ENCODE results near the gene PAGR1. TPM values are rescaled to one million over a fixed set of nuclear protein-coding genes. Genes with fewer than 3 reads are reported as not detected.
"Not testable (repeated sequence)": the region's sequence is repeated elsewhere in the genome, so short reads cannot be mapped to it uniquely, and the experiment has no call there.

Gene PAGR1
- total RNA-seq, 1 experiment from 2014 or later: 60.1 TPM

DNA sequence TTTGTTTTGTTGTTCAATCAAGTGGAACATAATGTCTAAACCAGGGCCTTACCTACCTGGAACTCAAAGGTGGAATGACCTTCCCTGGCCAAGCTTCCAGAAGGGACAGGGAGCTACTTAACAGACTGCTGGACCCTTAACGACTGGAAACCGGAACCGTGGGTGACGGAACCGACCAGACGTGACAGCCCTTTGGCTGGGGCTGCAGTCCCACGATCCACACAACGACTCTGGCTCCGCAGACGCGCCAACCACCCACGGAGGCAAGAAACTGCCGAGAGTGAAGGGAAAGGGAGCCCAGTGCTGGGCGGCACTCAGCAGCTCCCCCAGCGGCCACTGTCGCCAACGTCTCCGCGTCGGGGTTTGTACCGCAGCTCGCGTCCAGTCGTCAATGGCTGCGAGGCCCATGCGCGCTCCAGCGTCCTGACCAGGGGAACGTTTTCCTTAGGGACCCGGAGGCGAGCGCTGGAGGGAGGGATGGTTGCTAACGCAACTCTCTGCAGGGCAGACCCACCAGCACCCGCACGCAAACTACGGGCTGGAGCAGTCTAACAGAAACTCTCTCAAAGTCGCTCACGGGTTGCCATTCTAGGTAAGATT is 31.0 kb upstream of the PAGR1 start:
- CTCF ChIA-PET: interaction anchor here (0.6 to 2.6 kb wide), 52 partner anchors 8 to 814 kb away, joined by 3 to 30 read pairs (median 5); partner anchors contain the start of genes ALDOA, C16orf54, CDIPT and PAGR1
- ATAC-seq (peak; percentile 95), DNase-seq (ENCODE audit: low spot score) (peak; percentile 94)
- peak overlapping the region; percentile 57 for H3K4me3 Mint-ChIP-seq
- TF ChIP-seq, protein P1, sequence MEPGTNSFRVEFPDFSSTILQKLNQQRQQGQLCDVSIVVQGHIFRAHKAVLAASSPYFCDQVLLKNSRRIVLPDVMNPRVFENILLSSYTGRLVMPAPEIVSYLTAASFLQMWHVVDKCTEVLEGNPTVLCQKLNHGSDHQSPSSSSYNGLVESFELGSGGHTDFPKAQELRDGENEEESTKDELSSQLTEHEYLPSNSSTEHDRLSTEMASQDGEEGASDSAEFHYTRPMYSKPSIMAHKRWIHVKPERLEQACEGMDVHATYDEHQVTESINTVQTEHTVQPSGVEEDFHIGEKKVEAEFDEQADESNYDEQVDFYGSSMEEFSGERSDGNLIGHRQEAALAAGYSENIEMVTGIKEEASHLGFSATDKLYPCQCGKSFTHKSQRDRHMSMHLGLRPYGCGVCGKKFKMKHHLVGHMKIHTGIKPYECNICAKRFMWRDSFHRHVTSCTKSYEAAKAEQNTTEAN (CRISPR knock-in tag; IDR thresholded peaks at IDR 0.05): no peak
- TF ChIP-seq, protein P2, sequence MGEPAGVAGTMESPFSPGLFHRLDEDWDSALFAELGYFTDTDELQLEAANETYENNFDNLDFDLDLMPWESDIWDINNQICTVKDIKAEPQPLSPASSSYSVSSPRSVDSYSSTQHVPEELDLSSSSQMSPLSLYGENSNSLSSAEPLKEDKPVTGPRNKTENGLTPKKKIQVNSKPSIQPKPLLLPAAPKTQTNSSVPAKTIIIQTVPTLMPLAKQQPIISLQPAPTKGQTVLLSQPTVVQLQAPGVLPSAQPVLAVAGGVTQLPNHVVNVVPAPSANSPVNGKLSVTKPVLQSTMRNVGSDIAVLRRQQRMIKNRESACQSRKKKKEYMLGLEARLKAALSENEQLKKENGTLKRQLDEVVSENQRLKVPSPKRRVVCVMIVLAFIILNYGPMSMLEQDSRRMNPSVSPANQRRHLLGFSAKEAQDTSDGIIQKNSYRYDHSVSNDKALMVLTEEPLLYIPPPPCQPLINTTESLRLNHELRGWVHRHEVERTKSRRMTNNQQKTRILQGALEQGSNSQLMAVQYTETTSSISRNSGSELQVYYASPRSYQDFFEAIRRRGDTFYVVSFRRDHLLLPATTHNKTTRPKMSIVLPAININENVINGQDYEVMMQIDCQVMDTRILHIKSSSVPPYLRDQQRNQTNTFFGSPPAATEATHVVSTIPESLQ (CRISPR knock-in tag; IDR thresholded peaks at IDR 0.05): no peak
- TF ChIP-seq FOXK1 (CRISPR knock-in tag; IDR thresholded peaks at IDR 0.05): 0 out of 2 replicates have a peak, but pooled peaks have one; percentile 21
- no peak for TF ChIP-seq GABPB1 (CRISPR knock-in tag; IDR thresholded peaks at IDR 0.05)
- TF ChIP-seq FOXJ3 (CRISPR knock-in tag; IDR thresholded peaks at IDR 0.05; ENCODE audit: borderline replicate concordance): no peak
- TF ChIP-seq, protein P3, sequence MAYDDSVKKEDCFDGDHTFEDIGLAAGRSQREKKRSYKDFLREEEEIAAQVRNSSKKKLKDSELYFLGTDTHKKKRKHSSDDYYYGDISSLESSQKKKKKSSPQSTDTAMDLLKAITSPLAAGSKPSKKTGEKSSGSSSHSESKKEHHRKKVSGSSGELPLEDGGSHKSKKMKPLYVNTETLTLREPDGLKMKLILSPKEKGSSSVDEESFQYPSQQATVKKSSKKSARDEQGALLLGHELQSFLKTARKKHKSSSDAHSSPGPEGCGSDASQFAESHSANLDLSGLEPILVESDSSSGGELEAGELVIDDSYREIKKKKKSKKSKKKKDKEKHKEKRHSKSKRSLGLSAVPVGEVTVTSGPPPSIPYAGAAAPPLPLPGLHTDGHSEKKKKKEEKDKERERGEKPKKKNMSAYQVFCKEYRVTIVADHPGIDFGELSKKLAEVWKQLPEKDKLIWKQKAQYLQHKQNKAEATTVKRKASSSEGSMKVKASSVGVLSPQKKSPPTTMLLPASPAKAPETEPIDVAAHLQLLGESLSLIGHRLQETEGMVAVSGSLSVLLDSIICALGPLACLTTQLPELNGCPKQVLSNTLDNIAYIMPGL (CRISPR knock-in tag; IDR thresholded peaks at IDR 0.05): peak; percentile 64; the same call in 1 of the 2 replicates
- TF ChIP-seq, protein P4, sequence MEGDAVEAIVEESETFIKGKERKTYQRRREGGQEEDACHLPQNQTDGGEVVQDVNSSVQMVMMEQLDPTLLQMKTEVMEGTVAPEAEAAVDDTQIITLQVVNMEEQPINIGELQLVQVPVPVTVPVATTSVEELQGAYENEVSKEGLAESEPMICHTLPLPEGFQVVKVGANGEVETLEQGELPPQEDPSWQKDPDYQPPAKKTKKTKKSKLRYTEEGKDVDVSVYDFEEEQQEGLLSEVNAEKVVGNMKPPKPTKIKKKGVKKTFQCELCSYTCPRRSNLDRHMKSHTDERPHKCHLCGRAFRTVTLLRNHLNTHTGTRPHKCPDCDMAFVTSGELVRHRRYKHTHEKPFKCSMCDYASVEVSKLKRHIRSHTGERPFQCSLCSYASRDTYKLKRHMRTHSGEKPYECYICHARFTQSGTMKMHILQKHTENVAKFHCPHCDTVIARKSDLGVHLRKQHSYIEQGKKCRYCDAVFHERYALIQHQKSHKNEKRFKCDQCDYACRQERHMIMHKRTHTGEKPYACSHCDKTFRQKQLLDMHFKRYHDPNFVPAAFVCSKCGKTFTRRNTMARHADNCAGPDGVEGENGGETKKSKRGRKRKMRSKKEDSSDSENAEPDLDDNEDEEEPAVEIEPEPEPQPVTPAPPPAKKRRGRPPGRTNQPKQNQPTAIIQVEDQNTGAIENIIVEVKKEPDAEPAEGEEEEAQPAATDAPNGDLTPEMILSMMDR (IDR thresholded peaks at IDR 0.05): peak; percentile 69
- TF ChIP-seq, protein P5, sequence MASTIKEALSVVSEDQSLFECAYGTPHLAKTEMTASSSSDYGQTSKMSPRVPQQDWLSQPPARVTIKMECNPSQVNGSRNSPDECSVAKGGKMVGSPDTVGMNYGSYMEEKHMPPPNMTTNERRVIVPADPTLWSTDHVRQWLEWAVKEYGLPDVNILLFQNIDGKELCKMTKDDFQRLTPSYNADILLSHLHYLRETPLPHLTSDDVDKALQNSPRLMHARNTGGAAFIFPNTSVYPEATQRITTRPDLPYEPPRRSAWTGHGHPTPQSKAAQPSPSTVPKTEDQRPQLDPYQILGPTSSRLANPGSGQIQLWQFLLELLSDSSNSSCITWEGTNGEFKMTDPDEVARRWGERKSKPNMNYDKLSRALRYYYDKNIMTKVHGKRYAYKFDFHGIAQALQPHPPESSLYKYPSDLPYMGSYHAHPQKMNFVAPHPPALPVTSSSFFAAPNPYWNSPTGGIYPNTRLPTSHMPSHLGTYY (CRISPR knock-in tag; IDR thresholded peaks at IDR 0.05): no peak
- no peak for TF ChIP-seq SP1 (CRISPR knock-in tag; conservative IDR thresholded peaks at IDR 0.05)
- TF ChIP-seq, protein P6, sequence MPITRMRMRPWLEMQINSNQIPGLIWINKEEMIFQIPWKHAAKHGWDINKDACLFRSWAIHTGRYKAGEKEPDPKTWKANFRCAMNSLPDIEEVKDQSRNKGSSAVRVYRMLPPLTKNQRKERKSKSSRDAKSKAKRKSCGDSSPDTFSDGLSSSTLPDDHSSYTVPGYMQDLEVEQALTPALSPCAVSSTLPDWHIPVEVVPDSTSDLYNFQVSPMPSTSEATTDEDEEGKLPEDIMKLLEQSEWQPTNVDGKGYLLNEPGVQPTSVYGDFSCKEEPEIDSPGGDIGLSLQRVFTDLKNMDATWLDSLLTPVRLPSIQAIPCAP (CRISPR knock-in tag; IDR thresholded peaks at IDR 0.05): no peak
- no peak for TF ChIP-seq NFE2L1 (CRISPR knock-in tag; IDR thresholded peaks at IDR 0.05)
- TF ChIP-seq TEAD1 (CRISPR knock-in tag; IDR thresholded peaks at IDR 0.05): peak; percentile 48; the same call in 1 of the 2 replicates
- TF ChIP-seq ETV6 (CRISPR knock-in tag; IDR thresholded peaks at IDR 0.05): no peak
- TF ChIP-seq, protein P7, sequence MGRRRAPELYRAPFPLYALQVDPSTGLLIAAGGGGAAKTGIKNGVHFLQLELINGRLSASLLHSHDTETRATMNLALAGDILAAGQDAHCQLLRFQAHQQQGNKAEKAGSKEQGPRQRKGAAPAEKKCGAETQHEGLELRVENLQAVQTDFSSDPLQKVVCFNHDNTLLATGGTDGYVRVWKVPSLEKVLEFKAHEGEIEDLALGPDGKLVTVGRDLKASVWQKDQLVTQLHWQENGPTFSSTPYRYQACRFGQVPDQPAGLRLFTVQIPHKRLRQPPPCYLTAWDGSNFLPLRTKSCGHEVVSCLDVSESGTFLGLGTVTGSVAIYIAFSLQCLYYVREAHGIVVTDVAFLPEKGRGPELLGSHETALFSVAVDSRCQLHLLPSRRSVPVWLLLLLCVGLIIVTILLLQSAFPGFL (CRISPR knock-in tag; IDR thresholded peaks at IDR 0.05; ENCODE audit: borderline replicate concordance): no peak
- TF ChIP-seq, protein P8, sequence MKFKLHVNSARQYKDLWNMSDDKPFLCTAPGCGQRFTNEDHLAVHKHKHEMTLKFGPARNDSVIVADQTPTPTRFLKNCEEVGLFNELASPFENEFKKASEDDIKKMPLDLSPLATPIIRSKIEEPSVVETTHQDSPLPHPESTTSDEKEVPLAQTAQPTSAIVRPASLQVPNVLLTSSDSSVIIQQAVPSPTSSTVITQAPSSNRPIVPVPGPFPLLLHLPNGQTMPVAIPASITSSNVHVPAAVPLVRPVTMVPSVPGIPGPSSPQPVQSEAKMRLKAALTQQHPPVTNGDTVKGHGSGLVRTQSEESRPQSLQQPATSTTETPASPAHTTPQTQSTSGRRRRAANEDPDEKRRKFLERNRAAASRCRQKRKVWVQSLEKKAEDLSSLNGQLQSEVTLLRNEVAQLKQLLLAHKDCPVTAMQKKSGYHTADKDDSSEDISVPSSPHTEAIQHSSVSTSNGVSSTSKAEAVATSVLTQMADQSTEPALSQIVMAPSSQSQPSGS (CRISPR knock-in tag; IDR thresholded peaks at IDR 0.05; ENCODE audit: borderline replicate concordance, low read depth): no peak
- peak; percentile 19; the same call in 1 of the 2 replicates for TF ChIP-seq FOXP1 (CRISPR knock-in tag; IDR thresholded peaks at IDR 0.05; ENCODE audit: borderline replicate concordance)
- TF ChIP-seq, protein P9, sequence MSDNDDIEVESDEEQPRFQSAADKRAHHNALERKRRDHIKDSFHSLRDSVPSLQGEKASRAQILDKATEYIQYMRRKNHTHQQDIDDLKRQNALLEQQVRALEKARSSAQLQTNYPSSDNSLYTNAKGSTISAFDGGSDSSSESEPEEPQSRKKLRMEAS (CRISPR knock-in tag; IDR thresholded peaks at IDR 0.05): peak; percentile 87
- POLR2A ChIA-PET: interaction anchor here (0.7 to 0.9 kb wide), 2 partner anchors 70 to 84 kb away, joined by 3 read pairs; no protein-coding TSS in a partner anchor
- H3K36me3 Mint-ChIP-seq: no peaks in the 10 kb centered on the region
- peaks cover 26% of the 10 kb centered on the region for H3K4me1 Mint-ChIP-seq
- H3K9me3 Mint-ChIP-seq: 0 out of 2 replicates have a peak, but pooled peaks cover 3% of the 10 kb centered on the region
- H3K27me3 Mint-ChIP-seq (ENCODE audit: low read depth): peaks cover 53% of the 10 kb centered on the region
- H3K27ac Mint-ChIP-seq: no peak overlapping the region

DNA sequence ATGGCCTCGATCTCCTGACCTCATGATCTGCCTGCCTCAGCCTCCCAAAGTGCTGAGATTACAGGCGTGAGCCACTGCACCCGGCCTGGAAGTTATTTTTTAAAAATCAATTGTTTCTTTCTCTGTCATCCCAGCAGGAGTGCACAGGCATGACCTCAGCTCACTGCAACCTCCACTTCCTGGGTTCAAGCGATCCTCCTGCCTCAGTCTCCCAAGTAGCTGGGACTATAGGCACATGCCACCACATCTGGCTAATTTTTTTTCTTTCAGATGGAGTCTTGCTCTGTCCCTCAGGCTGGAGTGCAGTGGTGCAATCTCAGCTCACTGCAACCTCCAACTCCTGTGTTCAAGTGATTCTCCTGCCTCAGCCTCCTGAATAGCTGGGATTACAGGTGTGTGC is 28.8 kb upstream of the PAGR1 start:
- Mint-ChIP-seq H3K4me1 (peaks cover 36% of the 10 kb centered on the region), H3K27me3 (ENCODE audit: low read depth) (peaks cover 36% of the 10 kb centered on the region)
- ATAC-seq; H3K4me3 Mint-ChIP-seq; DNase-seq (ENCODE audit: low spot score); H3K9me3 Mint-ChIP-seq; CTCF ChIA-PET; H3K36me3 Mint-ChIP-seq; H3K27ac Mint-ChIP-seq: not testable (repeated sequence)
- POLR2A ChIA-PET: interaction anchor here (0.7 kb wide), 1 partner anchor 176 kb away, joined by 3 read pairs; no protein-coding TSS in a partner anchor
